HG03196 (cell line): ENCODE measurements around the gene ROBO2.

ENCODE experiments used
- ATAC-seq: cut with Tn5 transposase; IDR thresholded peaks from one replicate; pipeline ENCODE4 v1.9.1; 2021; ENCODE audit not compliant: unreplicated experiment

The ROBO2 gene

GRCh38 chr3:77186319-77186718 is 146.4 kb downstream of the ROBO2 start:
- no peak for ATAC-seq

- no peak for ATAC-seq
Measured at GRCh38 chr3:77186728-77187127, 146.8 kb downstream of the ROBO2 start.

GRCh38 chr3:77188210-77188609 is 148.3 kb downstream of the ROBO2 start:
- ATAC-seq: no peak

- ATAC-seq: no peak
Measured at GRCh38 chr3:77189258-77189657, 149.4 kb downstream of the ROBO2 start.

- no peak for ATAC-seq
Measured at GRCh38 chr3:77189684-77190083, 149.8 kb downstream of the ROBO2 start.

- no peak for ATAC-seq
Measured at GRCh38 chr3:77190374-77190773, 150.5 kb downstream of the ROBO2 start.

GRCh38 chr3:77191014-77191413 is 151.1 kb downstream of the ROBO2 start:
- ATAC-seq: no peak

- no peak for ATAC-seq
Measured at GRCh38 chr3:77191640-77192039, 151.7 kb downstream of the ROBO2 start.

GRCh38 chr3:77195766-77196545 is 156.1 kb downstream of the ROBO2 start:
- no peak for ATAC-seq

- no peak for ATAC-seq
Measured at GRCh38 chr3:77197408-77197807, 157.5 kb downstream of the ROBO2 start.

- ATAC-seq: no peak
Measured at GRCh38 chr3:77203851-77204250, 164.0 kb downstream of the ROBO2 start.

- ATAC-seq: no peak
Measured at GRCh38 chr3:77204788-77205187, 164.9 kb downstream of the ROBO2 start.

- no peak for ATAC-seq
Measured at GRCh38 chr3:77207753-77208152, 167.9 kb downstream of the ROBO2 start.

GRCh38 chr3:77222701-77223100 is 182.8 kb downstream of the ROBO2 start:
- ATAC-seq: no peak

- no peak for ATAC-seq
Measured at GRCh38 chr3:77227567-77227966, 187.7 kb downstream of the ROBO2 start.

GRCh38 chr3:77232557-77232956 is 192.7 kb downstream of the ROBO2 start:
- no peak for ATAC-seq

- ATAC-seq: no peak
Measured at GRCh38 chr3:77234004-77234403, 194.1 kb downstream of the ROBO2 start.

- no peak for ATAC-seq
Measured at GRCh38 chr3:77236118-77236517, 196.2 kb downstream of the ROBO2 start.

- no peak for ATAC-seq
Measured at GRCh38 chr3:77240072-77240650, 200.3 kb downstream of the ROBO2 start.

- ATAC-seq: no peak
Measured at GRCh38 chr3:77242371-77242770, 202.5 kb downstream of the ROBO2 start.

- no peak for ATAC-seq
Measured at GRCh38 chr3:77244981-77245380, 205.1 kb downstream of the ROBO2 start.

GRCh38 chr3:77247061-77247460 is 207.2 kb downstream of the ROBO2 start:
- no peak for ATAC-seq

- ATAC-seq: no peak
Measured at GRCh38 chr3:77247817-77248216, 207.9 kb downstream of the ROBO2 start.
